HL-60 (cell line): ENCODE data around the gene KIAA1549.

ENCODE experiments used
- CTCF ChIP-seq: IDR thresholded peaks from one replicate; pipeline ENCODE4 v1.5.1; 2011; ENCODE audit warnings: low read length, control low read depth, inconsistent platforms; ENCODE audit not compliant: insufficient read depth
- POLR2AphosphoS5 ChIP-seq: IDR thresholded peaks from 2 replicates; pipeline ENCODE4 v1.6.1; 2012; ENCODE audit warnings: low read depth
- REST ChIP-seq: IDR thresholded peaks from 2 replicates; pipeline ENCODE4 v1.6.1; 2012; ENCODE audit warnings: low read depth; ENCODE audit not compliant: insufficient replicate concordance
- SPI1 ChIP-seq: IDR thresholded peaks from 2 replicates; pipeline ENCODE4 v1.6.1; 2012; ENCODE audit warnings: low read depth, mild to moderate bottlenecking, borderline replicate concordance

DNA sequence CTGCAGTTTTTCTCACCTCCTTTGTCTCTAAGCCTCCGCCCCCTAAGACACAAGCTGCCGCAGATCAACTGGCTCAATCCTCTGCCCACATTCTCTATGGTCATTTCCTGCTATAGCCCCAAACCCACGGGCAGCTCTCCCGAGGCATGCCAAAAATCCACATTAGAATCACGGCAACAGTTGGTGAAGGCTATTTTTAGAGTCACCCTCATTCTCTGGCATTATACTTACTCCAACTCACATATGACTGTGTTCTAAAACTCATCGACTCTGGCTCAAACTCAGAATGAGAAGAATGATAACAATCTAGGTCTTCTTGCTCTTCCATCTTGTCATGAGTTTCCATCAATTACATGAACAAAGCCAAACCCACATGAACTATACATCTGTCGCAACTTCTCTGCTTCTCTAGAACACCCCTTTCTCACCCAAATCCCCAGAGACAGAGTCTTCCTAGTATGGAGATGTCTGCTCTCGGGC is 10.9 kb upstream of the KIAA1549 start:
- TF ChIP-seq POLR2AphosphoS5 (no peak), SPI1 (no peak), REST (no peak), CTCF (no peak)
